T-helper 9 cell (primary cell): ENCODE data around the gene SMURF1.

Source experiments
- DNase-seq: peaks from one replicate; pipeline ENCODE4 v3.0.0-alpha.2; 2020

The SMURF1 gene

DNA sequence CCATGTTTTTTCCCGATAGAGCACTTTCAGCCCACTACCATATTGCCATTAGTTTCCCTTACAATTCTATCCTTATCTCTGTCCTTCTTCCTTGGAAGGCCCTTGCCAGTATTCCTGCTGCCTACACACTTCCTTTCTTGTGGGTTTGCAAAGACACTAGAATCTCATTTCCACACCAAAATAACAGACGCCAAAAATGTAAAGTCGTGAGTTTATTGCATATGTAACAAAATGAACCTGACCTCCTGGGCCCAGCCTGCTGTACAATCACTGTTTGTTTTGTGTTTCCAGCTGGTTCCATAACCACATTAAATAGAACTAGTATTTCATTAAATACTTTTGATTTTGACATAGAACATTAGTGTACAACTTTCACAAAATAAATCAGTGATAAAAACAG is 116.7 kb downstream of the SMURF1 start:
- DNase-seq = no peak

DNA sequence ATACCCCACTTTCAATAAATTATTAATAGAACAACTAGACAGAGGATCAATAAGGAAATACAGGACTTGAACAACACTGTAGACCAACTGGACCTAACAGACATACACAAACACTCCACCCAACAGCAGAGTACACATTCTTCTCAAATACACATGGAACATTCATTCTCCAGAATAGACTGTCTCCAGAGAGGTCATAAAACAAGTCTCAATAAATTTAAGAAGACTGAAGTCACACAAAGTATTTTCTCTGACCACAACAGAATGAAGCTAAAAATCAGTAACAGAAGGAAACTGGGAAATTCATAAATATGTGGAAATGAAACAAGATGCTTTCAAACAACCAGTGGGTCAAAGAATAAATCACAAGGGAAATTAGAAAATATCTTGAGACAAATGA is 119.8 kb downstream of the SMURF1 start:
- DNase-seq = no peak

DNA sequence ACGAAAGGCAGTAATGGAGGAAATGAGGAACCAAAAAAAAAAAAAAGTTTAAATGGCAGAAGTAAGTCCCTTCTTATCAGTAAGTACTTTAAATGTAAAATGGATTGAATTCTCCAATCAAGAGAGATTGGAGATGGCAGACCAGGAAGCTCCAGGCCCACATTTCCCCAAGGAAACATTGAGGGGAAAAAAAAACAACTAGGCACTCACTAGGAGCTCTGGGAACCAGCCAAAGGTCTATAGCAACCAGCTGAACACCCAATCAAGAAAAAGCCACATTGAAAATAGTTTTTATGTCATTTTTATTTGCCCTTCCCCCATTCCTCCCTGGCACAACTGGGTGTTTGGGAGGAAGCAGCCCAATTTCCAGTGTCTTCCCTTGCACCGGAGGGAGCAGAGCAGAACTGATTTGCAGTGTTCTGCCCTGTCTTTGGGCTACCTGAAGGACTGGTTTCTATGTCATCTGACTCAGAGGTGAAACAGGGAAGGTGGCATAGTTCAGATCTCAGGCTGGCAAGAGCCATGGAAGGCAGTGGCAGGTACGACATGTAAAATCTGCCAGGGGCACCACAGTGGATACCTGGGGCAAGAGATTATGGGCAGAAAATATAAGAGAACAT is 121.9 kb downstream of the SMURF1 start:
- DNase-seq = no peak

DNA sequence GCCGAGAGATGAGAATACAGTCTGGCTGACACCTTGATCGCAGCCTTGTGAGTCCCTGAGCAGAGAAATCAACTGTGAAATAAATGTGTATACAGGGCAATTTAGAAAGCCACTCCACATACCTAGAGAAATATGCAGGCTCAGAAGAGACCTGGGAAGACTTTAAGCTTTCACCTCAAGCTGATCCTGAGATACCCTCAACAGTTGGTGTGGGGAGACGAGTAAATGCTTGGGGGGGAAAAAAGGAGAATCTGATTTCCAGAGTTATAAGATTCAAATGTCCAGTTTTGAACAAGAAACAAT is 123.5 kb downstream of the SMURF1 start:
- DNase-seq = no peak

DNA sequence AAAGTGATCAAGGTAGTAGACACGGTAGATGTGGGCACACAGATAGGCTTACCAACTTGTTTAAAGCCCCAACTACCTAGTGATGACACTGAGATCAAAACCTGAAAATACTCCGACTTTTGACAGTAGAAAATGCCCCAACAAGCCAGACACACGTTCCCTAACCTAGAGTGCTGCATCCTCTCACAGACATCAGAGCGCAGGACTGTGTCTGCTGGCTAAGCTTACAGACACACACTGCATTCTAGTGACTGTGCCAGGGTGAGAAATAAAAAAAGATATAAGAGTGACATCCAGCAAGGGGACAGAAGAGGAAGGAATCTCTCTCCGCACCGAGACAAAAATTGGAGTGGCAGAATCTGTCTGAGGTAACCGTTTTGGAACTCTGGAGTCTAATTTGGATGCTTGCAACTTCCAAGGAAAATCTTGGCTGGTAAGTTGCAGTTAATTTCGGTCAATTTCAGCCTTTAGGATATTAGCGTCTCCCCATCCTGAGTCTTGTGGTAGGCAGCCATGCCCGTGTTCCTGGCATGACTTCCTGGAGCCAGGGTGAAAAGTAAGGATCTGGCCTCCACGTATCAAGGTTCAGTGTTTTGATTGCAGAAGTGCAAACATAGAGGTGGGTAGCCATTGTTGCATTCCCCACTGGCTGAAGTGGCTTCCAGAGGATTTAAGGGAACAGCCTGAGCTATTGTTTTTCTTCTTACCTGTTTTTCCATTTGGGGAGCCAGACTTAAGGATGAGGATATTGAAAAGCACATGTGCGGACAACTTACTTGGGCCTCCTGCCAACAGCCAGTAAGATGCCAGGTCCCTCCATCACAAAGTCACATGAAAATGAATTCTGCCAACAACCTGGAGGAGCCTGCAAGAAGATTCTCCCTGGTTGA is 124.1 kb downstream of the SMURF1 start:
- DNase-seq = no peak

DNA sequence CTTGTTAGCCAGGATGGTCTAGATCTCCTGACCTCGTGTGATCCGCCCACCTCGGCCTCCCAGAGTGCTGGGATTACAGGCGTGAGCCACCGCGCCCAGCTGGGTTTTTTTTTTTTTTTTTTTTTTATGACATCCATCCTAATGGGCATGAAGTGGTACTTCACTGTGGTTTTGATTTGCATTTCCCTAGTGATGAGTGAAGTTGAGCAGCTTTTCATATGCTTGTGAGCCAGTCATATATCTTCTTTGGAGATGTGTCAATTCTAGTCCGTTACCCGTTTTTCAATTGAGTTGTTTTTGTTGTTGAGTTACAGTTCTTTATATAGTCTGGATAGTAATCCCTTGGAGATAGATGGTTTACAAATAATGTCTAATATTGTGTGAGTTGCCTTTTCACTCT is 127.7 kb downstream of the SMURF1 start:
- DNase-seq = no peak

DNA sequence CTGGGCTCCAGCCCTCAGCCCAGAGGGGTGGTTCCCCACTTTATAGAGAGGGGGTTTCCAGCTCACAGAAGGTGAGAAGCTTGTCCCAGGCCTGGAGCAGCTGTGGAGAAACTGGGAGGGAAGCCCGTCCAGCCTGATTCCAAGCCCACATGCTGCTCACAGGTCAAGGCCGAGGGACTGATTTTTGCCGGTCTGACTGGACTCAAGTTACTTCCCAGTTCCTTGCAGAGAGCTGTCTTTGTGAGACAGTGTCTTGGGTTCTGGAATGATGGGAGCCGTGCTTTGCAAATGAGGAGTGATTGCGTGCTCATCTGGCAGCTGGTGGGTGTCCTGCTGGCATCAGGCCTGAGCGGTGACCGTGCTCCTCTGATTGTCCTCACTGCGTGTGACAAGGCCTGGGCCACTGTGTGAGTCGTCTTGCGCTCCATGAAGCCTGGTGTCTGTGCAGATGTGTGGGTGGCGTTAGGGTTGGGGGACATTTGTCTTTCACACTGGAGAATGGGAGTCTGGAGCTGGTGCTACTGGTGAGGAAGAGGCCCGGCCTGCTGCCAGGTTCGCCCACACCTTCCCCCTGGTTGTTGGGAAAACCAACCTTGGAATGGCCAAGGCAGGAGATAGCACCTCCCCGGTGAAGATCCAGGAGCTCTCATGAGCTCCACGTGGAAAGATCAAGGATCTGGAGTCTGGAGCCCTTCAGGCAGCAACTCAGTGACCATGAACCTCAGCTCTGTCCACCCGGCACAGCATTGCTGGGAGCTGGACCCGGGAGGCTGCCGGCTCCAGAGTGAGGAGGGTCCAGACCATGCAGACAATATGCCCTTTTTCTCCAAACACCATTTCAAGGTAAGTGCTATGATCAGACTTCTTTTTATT is 129.6 kb downstream of the SMURF1 start:
- no peak for DNase-seq

DNA sequence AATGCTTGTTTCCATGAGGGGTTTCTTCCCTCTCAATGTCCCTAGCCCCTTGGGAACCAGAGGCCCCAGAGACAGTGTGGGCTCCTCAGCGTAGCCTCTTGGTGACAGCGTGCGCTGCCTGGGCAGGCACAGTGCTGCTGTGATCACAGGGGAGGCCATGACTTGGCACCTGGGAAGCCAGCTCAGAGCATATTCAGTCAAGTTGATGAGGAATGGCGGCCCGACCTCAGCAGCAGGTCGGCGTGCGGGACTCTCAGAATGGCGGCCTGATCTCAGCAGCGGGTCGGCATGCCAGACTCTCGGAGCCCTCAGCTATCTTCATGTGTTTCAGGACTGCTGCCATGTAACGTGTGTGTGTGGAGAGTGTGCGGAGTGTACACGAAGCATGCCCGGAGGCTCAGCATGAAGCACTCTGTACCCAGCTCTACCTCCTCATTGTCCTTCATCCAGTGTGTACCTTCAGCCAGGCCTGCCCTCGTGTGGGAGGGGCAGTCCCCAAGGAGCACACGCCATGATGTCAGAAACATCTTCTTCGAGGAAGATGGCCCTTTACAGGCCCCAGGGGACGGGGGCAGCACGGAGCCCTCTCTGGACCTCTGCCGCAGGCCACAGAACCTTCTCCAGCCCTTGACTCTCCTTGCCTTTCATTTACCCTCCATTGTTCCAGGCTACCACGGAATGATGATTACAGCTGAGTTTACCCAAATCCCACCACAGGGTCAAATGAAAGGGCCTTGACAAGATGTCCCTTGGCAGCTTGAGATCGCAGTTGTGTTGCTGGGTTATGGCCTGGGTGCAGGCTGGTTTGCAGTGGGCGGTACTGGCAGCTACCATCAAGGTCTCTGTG is 130.4 kb downstream of the SMURF1 start:
- no peak for DNase-seq

DNA sequence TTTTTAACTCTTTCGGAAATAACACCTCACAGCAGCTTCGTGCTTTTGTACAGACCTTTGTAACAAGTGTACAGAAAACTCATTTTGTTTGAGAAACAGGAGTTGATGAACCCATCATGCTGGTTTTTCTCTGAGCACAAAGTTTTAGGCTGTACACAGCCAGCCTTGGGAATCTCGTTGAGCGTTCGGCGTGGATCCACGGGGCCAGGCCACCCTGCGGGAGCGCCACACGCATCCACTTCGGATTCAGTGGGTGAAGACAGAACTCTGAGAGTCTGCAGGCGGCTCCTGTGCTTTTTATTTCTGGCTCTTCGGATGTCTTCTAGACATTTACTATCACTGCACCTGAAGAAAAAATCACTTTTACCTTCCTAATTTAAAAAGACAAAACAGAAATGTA is 131.2 kb downstream of the SMURF1 start:
- no peak for DNase-seq

DNA sequence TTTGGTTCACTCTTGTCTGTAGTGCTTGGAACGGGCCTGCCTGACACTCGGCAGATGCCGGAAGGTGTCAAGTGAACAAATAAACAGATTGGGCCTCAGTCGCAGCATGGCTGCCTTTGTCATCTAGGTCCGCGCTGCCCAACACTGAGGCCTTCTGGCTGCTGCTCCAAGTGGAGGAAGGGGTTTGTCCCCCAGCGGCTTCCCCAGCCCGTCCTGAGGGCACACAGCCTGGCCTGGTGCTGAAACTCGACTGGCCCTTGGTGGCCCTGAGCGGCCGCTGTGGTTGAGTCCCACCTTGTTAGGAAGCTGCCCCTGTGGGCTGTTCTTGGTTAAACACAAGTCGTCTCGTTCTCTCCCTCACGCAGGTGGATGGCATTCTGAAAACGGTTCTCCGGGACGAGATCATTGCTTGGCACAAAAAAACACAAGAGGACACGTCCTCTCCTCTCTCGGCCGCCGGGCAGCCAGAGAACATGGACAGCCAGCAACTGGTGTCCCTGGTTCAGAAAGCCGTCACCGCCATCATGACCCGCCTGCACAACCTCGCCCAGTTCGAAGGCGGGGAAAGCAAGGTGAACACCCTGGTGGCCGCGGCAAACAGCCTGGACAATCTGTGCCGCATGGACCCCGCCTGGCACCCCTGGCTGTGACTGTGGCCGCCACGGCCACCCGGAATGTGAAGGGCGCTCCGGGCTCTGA is 132.1 kb downstream of the SMURF1 start:
- no peak for DNase-seq

DNA sequence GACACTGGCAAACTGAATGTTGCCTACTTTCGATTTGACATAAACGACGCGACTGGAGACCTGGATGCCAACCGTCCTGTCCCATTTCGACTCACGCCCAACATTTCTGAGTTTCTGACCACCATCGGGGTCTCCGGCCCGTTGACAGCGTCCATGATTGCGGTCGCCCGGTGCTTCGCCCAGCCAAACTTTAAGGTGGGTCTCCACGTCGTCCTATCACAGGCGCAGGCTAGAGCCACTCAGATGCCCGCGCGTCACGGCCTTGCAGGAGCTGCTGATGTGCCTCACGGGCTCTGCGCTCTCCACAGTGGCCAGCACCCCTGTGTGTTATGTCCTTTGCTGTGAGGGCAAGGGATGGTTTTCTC is 132.6 kb downstream of the SMURF1 start:
- no peak for DNase-seq

DNA sequence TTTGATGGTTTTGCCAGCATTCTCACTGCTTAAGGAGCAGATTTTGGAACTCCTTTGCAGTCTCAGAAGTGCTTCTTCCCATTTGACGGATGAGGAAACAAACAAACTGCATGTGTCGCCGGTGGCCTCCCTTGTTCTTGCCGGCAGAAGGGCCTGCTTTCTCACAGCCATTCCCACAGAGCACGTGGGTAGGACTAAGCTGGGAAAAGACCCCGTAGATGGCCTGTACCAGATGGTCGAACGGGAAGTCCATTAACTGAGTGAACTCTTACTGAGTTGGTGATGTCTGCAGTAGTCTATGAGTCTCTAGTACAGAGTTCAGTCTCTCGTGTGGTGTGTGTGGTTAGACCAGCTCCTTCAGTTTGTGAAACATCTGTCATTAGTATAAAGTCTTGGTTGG is 133.6 kb downstream of the SMURF1 start:
- DNase-seq = no peak

DNA sequence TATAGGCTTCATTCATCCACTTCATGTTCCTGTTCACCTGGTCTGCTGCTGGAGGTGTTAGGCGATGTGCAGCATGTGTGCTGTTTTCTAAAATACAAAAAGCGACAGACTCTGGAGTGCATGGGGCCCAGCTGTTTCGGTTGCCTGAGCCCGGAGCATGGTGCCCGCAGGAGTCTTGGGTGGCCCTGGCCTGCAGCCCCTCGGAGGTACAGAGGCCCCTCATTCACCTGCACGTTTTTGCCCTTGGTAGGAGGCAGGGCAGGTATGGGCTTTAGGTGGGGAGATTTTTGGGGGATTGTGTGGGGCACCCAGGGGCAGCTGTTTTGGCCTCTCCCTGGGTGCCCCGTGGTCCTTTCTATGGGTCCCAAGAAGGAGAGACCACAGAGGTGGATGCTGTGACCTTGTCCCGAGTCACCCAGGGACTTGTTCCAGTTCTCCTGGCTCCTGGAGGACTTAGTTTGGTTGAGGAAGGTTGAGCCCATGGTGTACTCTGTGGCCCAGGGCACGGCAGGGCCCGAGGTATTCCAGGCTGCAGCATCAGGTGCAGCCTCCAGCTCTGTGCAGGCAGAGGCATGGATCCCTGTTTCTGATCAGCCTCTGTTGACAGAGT is 134.9 kb downstream of the SMURF1 start:
- no peak for DNase-seq

DNA sequence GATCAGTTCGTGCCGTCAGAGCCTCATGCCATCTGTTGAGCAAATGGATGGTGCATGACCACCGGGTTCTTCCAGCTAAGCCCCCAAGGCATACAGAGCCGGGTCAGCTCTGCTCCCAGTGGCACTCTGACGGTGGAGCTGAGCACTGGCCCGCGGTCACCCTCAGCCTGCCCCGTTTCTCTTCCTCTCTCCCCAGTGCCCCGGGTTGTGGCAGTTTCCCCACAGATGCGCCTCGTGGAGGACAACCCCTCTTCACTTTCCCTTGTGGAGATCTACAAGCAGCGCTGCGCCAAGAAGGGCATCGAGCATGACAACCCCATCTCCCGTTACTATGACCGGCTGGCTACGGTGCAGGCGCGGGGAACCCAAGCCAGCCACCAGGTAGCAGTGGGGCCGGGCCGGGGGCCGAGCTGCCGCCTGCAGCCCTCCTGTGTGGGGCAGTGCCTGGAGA is 135.7 kb downstream of the SMURF1 start:
- DNase-seq = no peak

DNA sequence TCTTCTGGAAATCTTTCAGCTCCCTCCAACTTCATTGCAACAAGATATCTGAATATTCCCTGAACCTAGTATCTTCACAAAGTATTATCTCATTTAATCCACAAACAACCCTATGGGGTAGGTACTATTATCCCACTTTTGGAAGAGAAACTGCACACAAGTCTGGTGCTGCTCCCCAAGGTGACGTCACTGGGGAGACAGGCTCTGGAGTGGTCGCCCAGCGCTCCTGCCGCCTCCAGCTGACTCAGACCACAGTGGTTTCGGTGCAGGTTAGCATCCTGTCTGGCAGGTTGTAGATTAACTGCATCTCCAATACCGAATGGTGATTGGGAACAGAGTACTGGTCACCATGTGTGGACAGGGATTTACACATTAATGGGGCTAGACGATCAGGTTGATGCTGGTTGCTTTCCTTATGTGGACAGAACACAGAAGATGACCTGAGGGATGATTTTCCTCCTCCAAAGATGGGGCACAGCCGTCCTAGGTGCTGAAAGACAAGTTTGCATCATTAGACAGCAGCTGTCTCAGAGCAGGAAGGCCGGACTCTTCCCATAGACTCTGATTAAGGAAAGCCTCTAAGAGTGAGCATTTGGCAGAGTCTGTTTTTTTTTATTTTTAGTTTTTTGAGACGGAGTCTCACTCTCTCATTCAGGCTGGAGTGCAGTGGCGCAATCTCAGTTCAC is 137.0 kb downstream of the SMURF1 start:
- DNase-seq = no peak

DNA sequence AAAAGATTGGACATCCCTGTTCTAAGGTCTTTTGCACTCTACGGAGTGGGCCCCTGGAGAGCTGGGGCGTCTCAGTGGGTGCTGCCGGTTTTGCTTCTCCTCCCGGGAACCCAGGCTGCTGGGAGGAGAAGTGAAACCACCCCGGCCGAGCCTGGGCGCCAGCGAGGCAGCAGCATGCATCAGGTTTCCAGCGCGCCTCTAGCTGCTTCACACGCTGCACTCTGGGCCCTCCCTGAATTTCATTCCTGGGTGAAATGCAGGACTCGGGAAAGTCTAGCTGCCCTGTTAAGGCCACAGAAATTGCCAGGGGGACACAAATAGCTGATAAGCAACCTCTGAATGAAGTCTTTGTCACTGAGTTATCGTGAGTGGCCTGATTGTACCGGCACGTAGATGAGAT is 138.1 kb downstream of the SMURF1 start:
- no peak for DNase-seq

DNA sequence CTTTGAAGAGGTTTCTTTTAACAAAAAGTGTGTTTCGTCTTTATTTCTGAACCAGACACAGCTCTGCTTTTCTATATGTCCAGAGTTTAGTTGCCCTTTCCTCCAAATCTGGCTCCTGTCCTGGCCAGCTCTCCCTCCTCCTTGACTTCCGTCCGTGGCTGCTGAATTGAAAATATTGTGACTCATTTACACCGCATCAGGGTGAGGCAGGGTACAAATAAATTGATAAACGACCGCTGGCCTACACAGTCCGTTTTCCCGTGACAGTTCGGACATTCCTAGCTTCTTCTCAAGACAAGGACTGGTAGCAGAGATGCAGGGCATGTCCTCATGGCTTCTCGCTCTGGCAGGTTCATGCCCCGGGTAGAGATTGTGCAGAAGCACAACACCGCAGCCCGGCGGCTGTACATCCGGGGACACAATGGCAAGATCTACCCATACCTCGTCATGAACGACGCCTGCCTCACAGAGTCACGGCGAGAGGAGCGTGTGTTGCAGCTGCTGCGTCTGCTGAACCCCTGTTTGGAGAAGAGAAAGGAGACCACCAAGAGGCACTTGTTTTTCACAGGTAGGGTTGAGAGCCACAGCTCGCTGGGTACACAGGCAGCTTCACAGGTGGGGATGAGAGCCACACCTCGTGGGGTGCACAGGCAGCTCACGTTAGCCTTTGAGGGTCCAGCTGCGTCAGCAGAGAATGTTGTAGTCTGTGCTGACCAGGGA is 139.0 kb downstream of the SMURF1 start:
- DNase-seq = no peak

DNA sequence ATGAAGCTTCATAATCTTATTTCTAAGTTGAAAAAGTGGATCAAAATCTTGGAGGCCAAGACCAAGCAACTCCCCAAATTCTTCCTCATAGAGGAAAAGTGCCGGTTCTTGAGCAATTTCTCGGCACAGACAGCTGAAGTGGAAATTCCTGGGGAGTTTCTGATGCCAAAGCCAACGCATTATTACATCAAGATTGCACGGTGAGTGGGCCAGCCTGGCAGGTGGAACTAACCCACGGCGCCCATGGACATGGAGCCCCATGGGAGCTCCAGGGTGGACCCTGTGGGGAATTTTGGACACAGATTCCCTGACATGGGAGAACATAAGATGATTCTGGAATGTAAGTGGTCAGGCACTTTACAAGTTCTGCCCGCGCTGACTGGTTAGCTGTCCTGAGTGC is 139.7 kb downstream of the SMURF1 start:
- DNase-seq = no peak

DNA sequence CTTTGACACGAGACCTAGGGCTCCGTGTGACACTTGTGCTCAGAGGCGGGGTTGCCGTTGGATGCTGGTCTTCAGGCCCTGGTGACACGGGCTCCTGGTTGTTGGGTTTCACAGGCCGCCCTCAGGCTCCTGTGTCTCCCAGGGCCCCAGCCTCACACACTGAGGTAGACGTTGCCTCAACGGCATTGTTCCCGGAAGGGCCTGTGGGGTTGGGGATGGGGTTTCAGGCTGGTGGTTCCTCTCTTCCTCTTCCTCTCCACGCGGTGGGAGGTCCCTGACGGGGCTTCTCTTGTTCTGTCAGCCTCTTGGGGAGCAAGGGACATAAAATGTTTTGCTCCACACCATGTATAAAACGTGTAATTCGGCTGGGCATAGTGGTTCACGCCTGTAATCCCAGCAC is 140.5 kb downstream of the SMURF1 start:
- no peak for DNase-seq

DNA sequence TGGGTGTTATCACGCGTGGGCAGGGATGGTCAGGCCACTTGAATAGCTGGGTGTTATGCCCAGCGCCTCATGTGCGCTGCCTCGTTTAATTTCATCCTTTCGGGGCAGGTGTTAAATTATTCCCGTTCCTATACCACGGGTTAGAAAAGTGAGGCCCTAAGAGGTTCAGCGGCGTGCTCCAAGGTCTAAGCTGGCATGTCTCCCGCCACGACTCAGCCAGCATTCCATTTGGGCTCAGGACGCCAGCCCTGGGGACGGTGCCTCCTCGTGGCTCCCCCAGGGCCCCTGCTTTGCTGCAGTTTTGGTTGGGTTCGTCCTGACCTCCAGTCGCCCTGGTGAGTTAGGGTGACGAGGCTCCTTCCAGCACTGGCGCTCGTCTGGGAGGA is 141.1 kb downstream of the SMURF1 start:
- DNase-seq = no peak
